ENCODE results near the gene RNF187.

Gene RNF187

DNA sequence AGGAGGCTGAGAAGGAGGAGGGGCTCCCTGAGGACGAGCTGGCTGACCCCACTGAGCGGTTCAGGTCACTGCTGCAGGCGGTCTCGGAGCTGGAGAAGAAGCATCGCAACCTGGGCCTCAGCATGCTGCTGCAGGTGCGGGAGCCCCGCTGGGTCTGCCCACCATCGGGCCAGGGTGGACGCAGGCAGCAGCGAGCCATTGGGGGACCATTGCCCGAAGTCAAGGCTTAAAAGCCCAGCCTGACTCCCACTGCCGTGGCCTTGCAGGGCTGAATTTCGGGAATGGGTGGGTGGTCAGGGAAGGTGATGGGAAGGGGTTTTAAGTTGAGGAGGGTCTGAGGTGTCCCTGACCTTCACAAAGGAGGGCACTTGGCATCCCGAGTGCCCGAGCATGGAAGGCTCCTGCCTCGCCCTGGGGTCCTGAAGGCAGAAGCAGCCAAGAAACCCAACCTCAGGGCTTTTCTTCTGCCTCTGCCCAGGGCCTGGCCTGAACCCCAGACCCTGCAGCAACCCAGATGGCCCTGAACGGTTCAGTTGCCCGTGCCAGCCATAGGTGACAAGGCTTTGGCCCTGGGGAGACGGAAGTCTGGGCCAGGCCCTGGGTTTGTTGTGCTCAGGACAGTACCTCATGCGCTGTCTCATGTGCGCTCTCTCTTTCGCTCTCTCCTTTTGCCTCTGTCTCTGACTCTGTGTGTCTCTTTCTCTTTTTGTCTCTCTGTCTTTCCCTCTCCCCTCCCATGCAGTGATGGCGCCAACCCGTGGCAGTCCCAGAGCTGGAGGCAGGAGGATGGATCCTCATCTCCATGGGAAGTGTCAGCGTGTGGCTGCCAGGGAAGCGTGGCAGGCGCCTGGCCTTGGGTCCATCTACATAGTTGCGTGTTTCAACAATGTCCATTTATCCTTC, 6.2 kb downstream of the RNF187 start:
- no peak overlapping the region for H2AFZ ChIP-seq (ENCODE audit: low read depth, low read length)
- peaks cover 37% of the 10 kb centered on the region for H3K4me1 ChIP-seq (ENCODE audit: insufficient read depth, low read length)
- peaks cover 55% of the 10 kb centered on the region for H4K20me1 ChIP-seq (ENCODE audit: insufficient read depth, low read length)
- no peak for TF ChIP-seq EZH2 (IDR thresholded peaks at IDR 0.05; ENCODE audit: borderline replicate concordance, low read depth, low read length, severe bottlenecking)
- TF ChIP-seq, protein P1, sequence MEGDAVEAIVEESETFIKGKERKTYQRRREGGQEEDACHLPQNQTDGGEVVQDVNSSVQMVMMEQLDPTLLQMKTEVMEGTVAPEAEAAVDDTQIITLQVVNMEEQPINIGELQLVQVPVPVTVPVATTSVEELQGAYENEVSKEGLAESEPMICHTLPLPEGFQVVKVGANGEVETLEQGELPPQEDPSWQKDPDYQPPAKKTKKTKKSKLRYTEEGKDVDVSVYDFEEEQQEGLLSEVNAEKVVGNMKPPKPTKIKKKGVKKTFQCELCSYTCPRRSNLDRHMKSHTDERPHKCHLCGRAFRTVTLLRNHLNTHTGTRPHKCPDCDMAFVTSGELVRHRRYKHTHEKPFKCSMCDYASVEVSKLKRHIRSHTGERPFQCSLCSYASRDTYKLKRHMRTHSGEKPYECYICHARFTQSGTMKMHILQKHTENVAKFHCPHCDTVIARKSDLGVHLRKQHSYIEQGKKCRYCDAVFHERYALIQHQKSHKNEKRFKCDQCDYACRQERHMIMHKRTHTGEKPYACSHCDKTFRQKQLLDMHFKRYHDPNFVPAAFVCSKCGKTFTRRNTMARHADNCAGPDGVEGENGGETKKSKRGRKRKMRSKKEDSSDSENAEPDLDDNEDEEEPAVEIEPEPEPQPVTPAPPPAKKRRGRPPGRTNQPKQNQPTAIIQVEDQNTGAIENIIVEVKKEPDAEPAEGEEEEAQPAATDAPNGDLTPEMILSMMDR (IDR thresholded peaks at IDR 0.05; ENCODE audit: borderline replicate concordance, extremely low read depth, low read length, poor library complexity, severe bottlenecking), result no peak
- H3K27me3 ChIP-seq (ENCODE audit: insufficient read depth, low read length, poor library complexity), result no peaks in the 10 kb centered on the region
- H3K79me2 ChIP-seq (ENCODE audit: insufficient read depth, low read length), result peaks cover 36% of the 10 kb centered on the region
- ATAC-seq (ENCODE audit: insufficient read depth, low read depth) (no peak), DNase-seq (no peak)
- peaks cover 84% of the 10 kb centered on the region for H3K36me3 ChIP-seq (ENCODE audit: insufficient read depth, low read length)
- no peaks in the 10 kb centered on the region for H3K9me3 ChIP-seq (ENCODE audit: insufficient read depth, low read length, severe bottlenecking)
- H3K4me3 ChIP-seq (ENCODE audit: low read depth in 1 of 2, low read length in 2 of 2), result no peak overlapping the region
- H3K27ac ChIP-seq (ENCODE audit: low read length), result no peak overlapping the region
- H3K4me2 ChIP-seq (ENCODE audit: insufficient read depth, low read length), result no peak overlapping the region
- H3K9ac ChIP-seq (ENCODE audit: low read depth, low read length), result no peak overlapping the region

DNA sequence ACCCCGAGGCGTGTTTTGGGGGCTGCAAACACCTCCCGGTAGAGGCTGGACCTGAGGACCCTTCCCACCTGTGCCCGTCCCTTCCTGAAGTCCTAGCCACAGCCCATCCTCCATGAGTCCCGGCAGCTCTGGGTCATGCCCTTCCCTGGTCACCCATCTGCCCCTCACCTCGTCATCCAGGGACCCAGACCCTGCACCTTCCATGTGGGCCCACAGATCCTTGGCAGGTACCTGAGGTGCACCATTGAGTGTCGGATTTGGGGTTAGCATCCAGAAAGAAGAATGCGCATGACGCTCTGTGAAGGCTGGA, 6.8 kb downstream of the RNF187 start:
- H3K4me3 ChIP-seq (ENCODE audit: low read depth in 1 of 2, low read length in 2 of 2), result no peak overlapping the region
- H3K4me1 ChIP-seq (ENCODE audit: insufficient read depth, low read length), result peaks cover 30% of the 10 kb centered on the region
- no peak overlapping the region for H3K27ac ChIP-seq (ENCODE audit: low read length)
- H3K9me3 ChIP-seq (ENCODE audit: insufficient read depth, low read length, severe bottlenecking), result no peaks in the 10 kb centered on the region
- H2AFZ ChIP-seq (ENCODE audit: low read depth, low read length), result no peak overlapping the region
- no peak overlapping the region for H3K4me2 ChIP-seq (ENCODE audit: insufficient read depth, low read length)
- peaks cover 49% of the 10 kb centered on the region for H4K20me1 ChIP-seq (ENCODE audit: insufficient read depth, low read length)
- DNase-seq (no peak), ATAC-seq (ENCODE audit: insufficient read depth, low read depth) (no peak)
- no peaks in the 10 kb centered on the region for H3K27me3 ChIP-seq (ENCODE audit: insufficient read depth, low read length, poor library complexity)
- H3K9ac ChIP-seq (ENCODE audit: low read depth, low read length), result no peak overlapping the region
- peaks cover 30% of the 10 kb centered on the region for H3K79me2 ChIP-seq (ENCODE audit: insufficient read depth, low read length)
- H3K36me3 ChIP-seq (ENCODE audit: insufficient read depth, low read length), result peaks cover 78% of the 10 kb centered on the region
- TF ChIP-seq EZH2 (IDR thresholded peaks at IDR 0.05; ENCODE audit: borderline replicate concordance, low read depth, low read length, severe bottlenecking), result no peak
- TF ChIP-seq, protein P1 (IDR thresholded peaks at IDR 0.05; ENCODE audit: borderline replicate concordance, extremely low read depth, low read length, poor library complexity, severe bottlenecking), result no peak

DNA sequence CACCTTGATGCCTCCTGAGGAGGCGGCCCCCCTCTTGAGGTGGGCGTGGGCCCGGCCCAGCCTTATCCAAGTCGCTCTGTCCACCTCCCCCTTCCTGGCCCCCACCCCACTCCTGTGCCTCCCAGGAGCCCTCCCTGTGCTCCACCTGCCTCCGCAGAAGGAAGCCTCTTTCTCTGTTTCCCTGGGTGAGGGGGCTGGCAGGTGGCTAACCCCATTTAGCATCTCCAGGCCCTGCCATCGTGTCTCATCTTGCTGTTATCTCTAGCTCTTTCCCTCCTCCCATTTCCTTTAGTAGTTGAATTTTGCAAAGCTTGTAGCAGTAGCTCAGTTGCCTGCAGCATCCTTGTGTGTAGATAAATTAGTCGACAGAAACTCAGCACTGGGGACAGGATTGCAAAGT, 7.2 kb downstream of the RNF187 start:
- no peak overlapping the region for H3K4me2 ChIP-seq (ENCODE audit: insufficient read depth, low read length)
- H3K27ac ChIP-seq (ENCODE audit: low read length), result no peak overlapping the region
- no peak overlapping the region for H3K9ac ChIP-seq (ENCODE audit: low read depth, low read length)
- H4K20me1 ChIP-seq (ENCODE audit: insufficient read depth, low read length), result peaks cover 49% of the 10 kb centered on the region
- H2AFZ ChIP-seq (ENCODE audit: low read depth, low read length), result no peak overlapping the region
- H3K27me3 ChIP-seq (ENCODE audit: insufficient read depth, low read length, poor library complexity), result no peaks in the 10 kb centered on the region
- peaks cover 27% of the 10 kb centered on the region for H3K4me1 ChIP-seq (ENCODE audit: insufficient read depth, low read length)
- TF ChIP-seq EZH2 (IDR thresholded peaks at IDR 0.05; ENCODE audit: borderline replicate concordance, low read depth, low read length, severe bottlenecking), result no peak
- TF ChIP-seq, protein P1 (IDR thresholded peaks at IDR 0.05; ENCODE audit: borderline replicate concordance, extremely low read depth, low read length, poor library complexity, severe bottlenecking), result no peak
- H3K4me3 ChIP-seq (ENCODE audit: low read depth in 1 of 2, low read length in 2 of 2), result no peak overlapping the region
- H3K79me2 ChIP-seq (ENCODE audit: insufficient read depth, low read length), result peaks cover 26% of the 10 kb centered on the region
- no peak for ATAC-seq (ENCODE audit: insufficient read depth, low read depth)
- peaks cover 74% of the 10 kb centered on the region for H3K36me3 ChIP-seq (ENCODE audit: insufficient read depth, low read length)
- no peaks in the 10 kb centered on the region for H3K9me3 ChIP-seq (ENCODE audit: insufficient read depth, low read length, severe bottlenecking)
- no peak for DNase-seq

Data from DND-41 (cell line).